C1 segment of cervical spinal cord (tissue), 14 donors: Measurements from ENCODE around the gene ACO2.
A peak's percentile ranks its signal among the peaks of the same experiment; 100 is the strongest.

ENCODE experiments used
- DNase-seq, 14 donors: peaks; one replicate each; lab custom pipeline; 2025; lab: John Stamatoyannopoulos, UW

ACO2 gene

GRCh38 chr22:41447435-41448188 lies 21.3 kb upstream of the ACO2 start:
- DNase-seq, result peak in 12 of 14 donors; percentile 61 to 89 (median 76)

- DNase-seq, result peak; percentile 84 to 100 (median 96)
Measured at GRCh38 chr22:41448189-41448808, 20.6 kb upstream of the ACO2 start.

- DNase-seq, result no peak
Measured at GRCh38 chr22:41458161-41458728, 10.7 kb upstream of the ACO2 start.

GRCh38 chr22:41459431-41459830 lies 9.5 kb upstream of the ACO2 start:
- no peak for DNase-seq

- DNase-seq, result peak in 8 of 14 donors; percentile 36 to 68 (median 48)
Measured at GRCh38 chr22:41460071-41460470, 8.8 kb upstream of the ACO2 start.

- no peak for DNase-seq
Measured at GRCh38 chr22:41461901-41462300, 7.0 kb upstream of the ACO2 start.

- DNase-seq, result no peak
Measured at GRCh38 chr22:41469218-41469851, 418 bp downstream of the ACO2 start.

GRCh38 chr22:41470886-41471285 lies 2.0 kb downstream of the ACO2 start:
- DNase-seq, result no peak

- no peak for DNase-seq
Measured at GRCh38 chr22:41471568-41471967, 2.7 kb downstream of the ACO2 start.

GRCh38 chr22:41474872-41475451 lies 6.0 kb downstream of the ACO2 start:
- DNase-seq, result no peak

GRCh38 chr22:41478473-41478872 lies 9.6 kb downstream of the ACO2 start:
- DNase-seq, result no peak

- DNase-seq, result peak in 2 of 14 donors; percentile 39 to 68
Measured at GRCh38 chr22:41478891-41479521, 10.1 kb downstream of the ACO2 start.

GRCh38 chr22:41479671-41480396 lies 10.9 kb downstream of the ACO2 start:
- peak in 11 of 14 donors; percentile 44 to 82 (median 58) for DNase-seq

GRCh38 chr22:41480397-41480735 lies 11.4 kb downstream of the ACO2 start:
- DNase-seq, result peak in 1 of 14 donors; percentile 48

GRCh38 chr22:41481131-41481830 lies 12.4 kb downstream of the ACO2 start:
- peak in 7 of 14 donors; percentile 11 to 49 (median 35) for DNase-seq

GRCh38 chr22:41481925-41482318 lies 13.0 kb downstream of the ACO2 start:
- peak in 2 of 14 donors; percentile 15 to 45 for DNase-seq

GRCh38 chr22:41482319-41482935 lies 13.5 kb downstream of the ACO2 start:
- DNase-seq, result no peak

GRCh38 chr22:41485033-41485432 lies 16.1 kb downstream of the ACO2 start:
- no peak for DNase-seq

GRCh38 chr22:41487037-41487935 lies 18.4 kb downstream of the ACO2 start:
- no peak for DNase-seq
